BE2C (cell line): ENCODE data around the gene POLR2I.

Experiments used
- DNase-seq: peaks from one replicate; pipeline ENCODE4 v3.0.0-alpha.2; 2020
- H3K27me3 ChIP-seq: fragments of 250-450 bp; sonication (Bioruptor Pico); 2 replicates; pipeline ENCODE4 v1.5.1; 2020; ENCODE audit warnings: mild to moderate bottlenecking
- H3K36me3 ChIP-seq: fragments of 250-450 bp; sonication (Bioruptor Pico); 2 replicates; pipeline ENCODE4 v1.5.1; 2020; ENCODE audit warnings: mild to moderate bottlenecking
- H3K4me1 ChIP-seq: fragments of 250-450 bp; sonication (Bioruptor Pico); 2 replicates; pipeline ENCODE4 v1.5.1; 2020
- H3K4me3 ChIP-seq: 2 replicates; pipeline ENCODE4 v1.5.1; 2011; ENCODE audit warnings: low read depth, low read length
- H3K9me3 ChIP-seq: fragments of 250-450 bp; sonication (Bioruptor Pico); 2 replicates; pipeline ENCODE4 v1.5.1; 2020
- CTCF ChIP-seq: IDR thresholded peaks from 2 replicates; pipeline ENCODE4 v1.5.1; 2012; ENCODE audit warnings: mild to moderate bottlenecking, low read depth, low read length

POLR2I gene

GRCh38 chr19:36120092-36120983 lies 5.7 kb upstream of the POLR2I start:
- peak; percentile 58 for DNase-seq
- H3K4me3 ChIP-seq, result no peak overlapping the region
- H3K27me3 ChIP-seq, result no peaks in the 10 kb centered on the region
- no peak for TF ChIP-seq CTCF
- H3K4me1 ChIP-seq, result no peaks in the 10 kb centered on the region
- peaks cover 10% of the 10 kb centered on the region for H3K36me3 ChIP-seq
- no peaks in the 10 kb centered on the region for H3K9me3 ChIP-seq

GRCh38 chr19:36116344-36116637 lies 1.6 kb upstream of the POLR2I start:
- DNase-seq, result no peak
- no peaks in the 10 kb centered on the region for H3K9me3 ChIP-seq
- no peaks in the 10 kb centered on the region for H3K27me3 ChIP-seq
- no peaks in the 10 kb centered on the region for H3K4me1 ChIP-seq
- H3K36me3 ChIP-seq, result peaks cover 20% of the 10 kb centered on the region
- no peak for TF ChIP-seq CTCF
- H3K4me3 ChIP-seq, result peak overlapping the region; percentile 56

- no peak for DNase-seq
- Histone ChIP-seq H3K36me3 (peaks cover 20% of the 10 kb centered on the region), H3K9me3 (no peaks in the 10 kb centered on the region), H3K4me3 (peak within 1 kb of the TSS; percentile 90), H3K27me3 (no peaks in the 10 kb centered on the region), H3K4me1 (no peaks in the 10 kb centered on the region)
- TF ChIP-seq CTCF, result no peak
These were observed 1.0 kb upstream of the POLR2I start, which contains the start of gene TBCB for GRCh38 chr19:36115453-36116343. Gene TBCB (plus strand): TSS chr19:36115468. CDS start chr19:36115561, 93 bp downstream.

- Histone ChIP-seq H3K27me3 (no peaks in the 10 kb centered on the region), H3K4me3 (peak overlapping the region; percentile 90), H3K36me3 (peaks cover 20% of the 10 kb centered on the region), H3K9me3 (no peaks in the 10 kb centered on the region), H3K4me1 (no peaks in the 10 kb centered on the region)
- TF ChIP-seq CTCF, result 0 out of 2 replicates have a peak, but pooled peaks have one; percentile 0
- no peak for DNase-seq
These were observed 568 bp downstream of the POLR2I start for GRCh38 chr19:36113894-36114720.

GRCh38 chr19:36113425-36113824 lies 1.2 kb downstream of the POLR2I start:
- peak overlapping the region; percentile 90 for H3K4me3 ChIP-seq
- no peak for TF ChIP-seq CTCF
- no peaks in the 10 kb centered on the region for H3K27me3 ChIP-seq
- H3K9me3 ChIP-seq, result no peaks in the 10 kb centered on the region
- peaks cover 20% of the 10 kb centered on the region for H3K36me3 ChIP-seq
- no peak for DNase-seq
- no peaks in the 10 kb centered on the region for H3K4me1 ChIP-seq
